Astrocyte (in vitro differentiated cells and primary cell): ENCODE measurements around the gene MUC4. TPM values are rescaled to one million over a fixed set of nuclear protein-coding genes. Genes with fewer than 3 reads are reported as not detected.

Experiments
- DNase-seq: peaks from one replicate; pipeline ENCODE4 v3.0.0-alpha.2; 2010; ENCODE audit warnings: low read depth
- FAIRE-seq: peaks from 2 replicates; lab custom pipeline; 2011; peaks lifted over from hg19 to GRCh38; lab: Jason Lieb, UNC
- H2AFZ ChIP-seq: 2 replicates; pipeline ENCODE4 v1.6.0; 2012; ENCODE audit warnings: low read depth, low read length, inconsistent platforms
- H3K27ac ChIP-seq: 2 replicates; pipeline ENCODE4 v1.5.1; 2011; ENCODE audit warnings: low read depth, low read length, inconsistent platforms
- H3K27me3 ChIP-seq: 2 replicates; pipeline ENCODE4 v1.6.0; 2011; ENCODE audit warnings: low read length, inconsistent platforms; ENCODE audit not compliant: insufficient read depth
- H3K36me3 ChIP-seq: 2 replicates; pipeline ENCODE4 v1.5.1; 2011; ENCODE audit warnings: low read length, inconsistent platforms; ENCODE audit not compliant: insufficient read depth
- H3K4me1 ChIP-seq: 2 replicates; pipeline ENCODE4 v1.5.1; 2011; ENCODE audit warnings: low read length, inconsistent platforms; ENCODE audit not compliant: insufficient read depth
- H3K4me2 ChIP-seq: 2 replicates; pipeline ENCODE4 v1.6.0; 2012; ENCODE audit warnings: low read length, inconsistent platforms
- H3K4me3 ChIP-seq: 2 replicates; pipeline ENCODE4 v1.5.1; 2011; ENCODE audit warnings: low read depth, mild to moderate bottlenecking, low read length, inconsistent platforms; ENCODE audit not compliant: insufficient read depth
- H3K79me2 ChIP-seq: 2 replicates; pipeline ENCODE4 v1.6.0; 2012; ENCODE audit warnings: mild to moderate bottlenecking, low read length, inconsistent platforms; ENCODE audit not compliant: insufficient read depth
- H3K9ac ChIP-seq: 2 replicates; pipeline ENCODE4 v1.6.0; 2012; ENCODE audit warnings: mild to moderate bottlenecking, low read length, inconsistent platforms
- H3K9me3 ChIP-seq: 2 replicates; pipeline ENCODE4 v1.5.1; 2012; ENCODE audit warnings: low read depth, mild to moderate bottlenecking, low read length, inconsistent platforms; ENCODE audit not compliant: insufficient read depth
- H4K20me1 ChIP-seq: 2 replicates; pipeline ENCODE4 v1.6.0; 2012; ENCODE audit warnings: low read length, inconsistent platforms; ENCODE audit not compliant: insufficient read depth
- H3K27ac Mint-ChIP-seq: one replicate; pipeline ENCODE4 v1.8.0; 2021; ENCODE audit warnings: mild to moderate bottlenecking, mixed read lengths; ENCODE audit not compliant: unreplicated experiment
- H3K27me3 Mint-ChIP-seq: one replicate; pipeline ENCODE4 v1.8.0; 2021; ENCODE audit warnings: low read depth, mixed read lengths; ENCODE audit not compliant: unreplicated experiment
- H3K36me3 Mint-ChIP-seq: one replicate; pipeline ENCODE4 v1.8.0; 2021; ENCODE audit warnings: low read depth, mixed read lengths; ENCODE audit not compliant: unreplicated experiment
- H3K4me1 Mint-ChIP-seq: one replicate; pipeline ENCODE4 v1.8.0; 2021; ENCODE audit warnings: low read depth, mixed read lengths; ENCODE audit not compliant: unreplicated experiment
- H3K4me3 Mint-ChIP-seq: one replicate; pipeline ENCODE4 v1.8.0; 2021; ENCODE audit warnings: mild to moderate bottlenecking, moderate library complexity, mixed read lengths; ENCODE audit not compliant: unreplicated experiment
- H3K9me3 Mint-ChIP-seq: one replicate; pipeline ENCODE4 v1.8.0; 2021; ENCODE audit warnings: mild to moderate bottlenecking, mixed read lengths; ENCODE audit not compliant: unreplicated experiment
- CTCF ChIP-seq: IDR thresholded peaks from 2 replicates; pipeline ENCODE4 v1.5.1; 2011; ENCODE audit warnings: low read depth, mild to moderate bottlenecking, inconsistent platforms, low read length, moderate library complexity; ENCODE audit not compliant: insufficient read depth
- EZH2 ChIP-seq: IDR thresholded peaks from 2 replicates; pipeline ENCODE4 v1.6.1; 2012; ENCODE audit warnings: mild to moderate bottlenecking, low read length, inconsistent platforms; ENCODE audit not compliant: insufficient read depth
- total RNA-seq: library from RNA; stranded (reverse); gene quantifications from 2 replicates; pipeline ENCODE4 v1.2.1, GENCODE V29; 2021

The MUC4 gene
- total RNA-seq, 1 donor from 2014 or later, result 0.05 TPM

- Mint-ChIP-seq H3K27me3 (peaks cover 33% of the 10 kb centered on the region), H3K36me3 (no peaks in the 10 kb centered on the region), H3K27ac (no peak overlapping the region), H3K4me1 (peaks cover 7% of the 10 kb centered on the region), H3K4me3 (no peak overlapping the region), H3K9me3 (no peaks in the 10 kb centered on the region)
- Histone ChIP-seq H3K27me3 (peaks cover 9% of the 10 kb centered on the region), H2AFZ (no peak overlapping the region), H3K9me3 (no peaks in the 10 kb centered on the region), H3K27ac (no peak overlapping the region), H3K4me2 (no peak overlapping the region), H3K79me2 (no peaks in the 10 kb centered on the region), H3K4me1 (no peaks in the 10 kb centered on the region), H4K20me1 (no peaks in the 10 kb centered on the region), H3K9ac (no peak overlapping the region), H3K4me3 (no peak overlapping the region), H3K36me3 (no peaks in the 10 kb centered on the region)
- FAIRE-seq (no peak), DNase-seq (no peak)
- TF ChIP-seq EZH2 (no peak), CTCF (no peak)
These were observed 2.9 kb downstream of the MUC4 start for GRCh38 chr3:195808741-195809290.

GRCh38 chr3:195807681-195808121 is 4.0 kb downstream of the MUC4 start:
- no peak overlapping the region for H3K4me2 ChIP-seq
- Mint-ChIP-seq H3K4me3 (no peak overlapping the region), H3K36me3 (no peaks in the 10 kb centered on the region), H3K9me3 (peaks cover 2% of the 10 kb centered on the region), H3K4me1 (peaks cover 10% of the 10 kb centered on the region), H3K27me3 (peaks cover 43% of the 10 kb centered on the region), H3K27ac (no peak overlapping the region)
- FAIRE-seq (no peak), DNase-seq (no peak)
- H3K4me3 ChIP-seq, result no peak overlapping the region
- H3K27ac ChIP-seq, result no peak overlapping the region
- peaks cover 14% of the 10 kb centered on the region for H3K27me3 ChIP-seq
- H3K36me3 ChIP-seq, result no peaks in the 10 kb centered on the region
- no peak for TF ChIP-seq EZH2
- TF ChIP-seq CTCF, result no peak
- no peaks in the 10 kb centered on the region for H3K79me2 ChIP-seq
- H4K20me1 ChIP-seq, result no peaks in the 10 kb centered on the region
- no peaks in the 10 kb centered on the region for H3K4me1 ChIP-seq
- H2AFZ ChIP-seq, result no peak overlapping the region
- H3K9ac ChIP-seq, result no peak overlapping the region
- H3K9me3 ChIP-seq, result no peaks in the 10 kb centered on the region

GRCh38 chr3:195806916-195807231 is 4.9 kb downstream of the MUC4 start:
- Mint-ChIP-seq H3K4me3 (no peak overlapping the region), H3K36me3 (no peaks in the 10 kb centered on the region), H3K27me3 (peaks cover 47% of the 10 kb centered on the region), H3K9me3 (peaks cover 2% of the 10 kb centered on the region), H3K27ac (no peak overlapping the region), H3K4me1 (peaks cover 12% of the 10 kb centered on the region)
- H3K9ac ChIP-seq, result no peak overlapping the region
- H3K79me2 ChIP-seq, result no peaks in the 10 kb centered on the region
- no peaks in the 10 kb centered on the region for H4K20me1 ChIP-seq
- H3K4me2 ChIP-seq, result no peak overlapping the region
- H2AFZ ChIP-seq, result no peak overlapping the region
- no peak overlapping the region for H3K4me3 ChIP-seq
- no peak for DNase-seq
- no peaks in the 10 kb centered on the region for H3K9me3 ChIP-seq
- TF ChIP-seq EZH2 (no peak), CTCF (no peak)
- no peak for FAIRE-seq
- H3K36me3 ChIP-seq, result no peaks in the 10 kb centered on the region
- H3K4me1 ChIP-seq, result no peaks in the 10 kb centered on the region
- H3K27ac ChIP-seq, result no peak overlapping the region
- peaks cover 22% of the 10 kb centered on the region for H3K27me3 ChIP-seq
